SK-N-SH (cell line): ENCODE results near the gene UNKL. TPM values are rescaled to one million over a fixed set of nuclear protein-coding genes. Genes with fewer than 3 reads are reported as not detected.

Source experiments
- CTCF ChIA-PET: fragments of 300-600, 350-600 bp; formaldehyde crosslinking; extraction: SDS; loops from one replicate; lab custom pipeline; 2021; lab: Yijun Ruan, JAX
- POLR2A ChIA-PET: fragments of 350-600 bp; sonication (Branson Sonifier 250); formaldehyde crosslinking; extraction: SDS; loops from one replicate; lab custom pipeline; 2020; ENCODE audit warnings: antibody characterized with exemption, inconsistent platforms; lab: Yijun Ruan, JAX
- DNase-seq: peaks from one replicate; pipeline ENCODE4 v3.0.0; 2012
- H2AFZ ChIP-seq: fragments of 200-600 bp; sonication (generic); 2 replicates; pipeline ENCODE4 v1.8.1; 2016; ENCODE audit warnings: antibody characterized with exemption, mild to moderate bottlenecking, low read depth
- H3F3A ChIP-seq: fragments of 200-600 bp; sonication (generic); replicated peaks from 2 replicates; pipeline ENCODE3; 2016; ENCODE audit warnings: antibody characterized with exemption, mild to moderate bottlenecking; ENCODE audit not compliant: insufficient read depth
- H3K27ac ChIP-seq, 2 experiments: fragments of 200-500 bp in 1 of 2; fragments of 200-600 bp in 1 of 2; sonication (Bioruptor generic) in 1 of 2; sonication (generic), shearing (Covaris generic) in 1 of 2; 2 replicates each; pipeline versions ENCODE4 v1.5.1 to v1.6.1; 2014 to 2016; ENCODE audit warnings: low read depth in 2 of 2, inconsistent platforms in 1 of 2, low read length in 1 of 2, mild to moderate bottlenecking in 1 of 2, mixed read lengths in 1 of 2
- H3K27me3 ChIP-seq: fragments of 200-600 bp; sonication (generic), shearing (Covaris generic); 2 replicates; pipeline ENCODE4 v1.6.1; 2016; ENCODE audit warnings: mixed run types; ENCODE audit not compliant: insufficient read depth
- H3K36me3 ChIP-seq, 2 experiments: fragments of 200-500 bp in 1 of 2; fragments of 200-600 bp in 1 of 2; sonication (Bioruptor generic) in 1 of 2; sonication (generic) in 1 of 2; replicated peaks in 1 of 2; 2 replicates each; pipeline versions ENCODE3 to v1.5.1; 2014 to 2016; ENCODE audit warnings: low read length in 1 of 2, mild to moderate bottlenecking in 1 of 2; ENCODE audit not compliant: insufficient read depth in 2 of 2, control insufficient read depth in 1 of 2
- H3K4me1 ChIP-seq, 2 experiments: fragments of 200-500 bp in 1 of 2; fragments of 200-600 bp in 1 of 2; sonication (Bioruptor generic) in 1 of 2; sonication (generic), shearing (Covaris generic) in 1 of 2; 2 replicates each; pipeline versions ENCODE4 v1.5.1 to v1.6.1; 2014 to 2016; ENCODE audit warnings: low read depth in 1 of 2, low read length in 1 of 2, mixed run types in 1 of 2; ENCODE audit not compliant: insufficient read depth in 2 of 2, control insufficient read depth in 1 of 2
- H3K4me2 ChIP-seq: fragments of 200-600 bp; sonication (generic), shearing (Covaris generic); 2 replicates; pipeline ENCODE4 v1.6.1; 2017; ENCODE audit warnings: mixed run types
- H3K4me3 ChIP-seq, 2 experiments: fragments of 200-500 bp in 1 of 2; fragments of 200-600 bp in 1 of 2; sonication (Bioruptor generic) in 1 of 2; sonication (generic), shearing (Covaris generic) in 1 of 2; 2 replicates each; pipeline versions ENCODE4 v1.5.1 to v1.8.1; 2014 to 2016; ENCODE audit warnings: low read depth in 2 of 2, inconsistent platforms in 1 of 2, low read length in 1 of 2, mild to moderate bottlenecking in 1 of 2, mixed read lengths in 1 of 2, moderate library complexity in 1 of 2
- H3K79me2 ChIP-seq: fragments of 200-600 bp; sonication (generic); 2 replicates; pipeline ENCODE4 v1.8.1; 2017; ENCODE audit warnings: mild to moderate bottlenecking; ENCODE audit not compliant: insufficient read depth
- H3K9ac ChIP-seq: fragments of 200-600 bp; sonication (generic); 2 replicates; pipeline ENCODE4 v1.6.1; 2017; ENCODE audit warnings: mixed run types
- H3K9me2 ChIP-seq: fragments of 200-600 bp; sonication (generic); 2 replicates; pipeline ENCODE4 v1.6.1; 2017; ENCODE audit warnings: mixed run types
- H3K9me3 ChIP-seq: fragments of 200-600 bp; sonication (generic); 2 replicates; pipeline ENCODE4 v1.6.1; 2017; ENCODE audit warnings: mixed run types, mild to moderate bottlenecking, moderate library complexity
- H4K20me1 ChIP-seq: fragments of 200-600 bp; sonication (generic); 2 replicates; pipeline ENCODE4 v1.6.1; 2017; ENCODE audit warnings: mild to moderate bottlenecking, mixed run types; ENCODE audit not compliant: insufficient read depth
- ELF1 ChIP-seq: IDR thresholded peaks from 2 replicates; pipeline ENCODE4 v1.4.0; 2012
- FOXM1 ChIP-seq: IDR thresholded peaks from 2 replicates; pipeline ENCODE4 v1.4.0; 2012; ENCODE audit warnings: low read depth, mild to moderate bottlenecking
- GABPA ChIP-seq: IDR thresholded peaks from 2 replicates; pipeline ENCODE4 v1.4.0; 2012; ENCODE audit warnings: low read depth, mild to moderate bottlenecking
- JUND ChIP-seq: IDR thresholded peaks from 2 replicates; pipeline ENCODE4 v1.4.0; 2012
- MEF2A ChIP-seq: IDR thresholded peaks from 2 replicates; pipeline ENCODE4 v1.4.0; 2012; ENCODE audit warnings: low read depth, borderline replicate concordance
- NFIC ChIP-seq: IDR thresholded peaks from 2 replicates; pipeline ENCODE4 v1.4.0; 2012; ENCODE audit warnings: borderline replicate concordance
- NRF1 ChIP-seq: IDR thresholded peaks from 2 replicates; pipeline ENCODE4 v1.6.1; 2012; ENCODE audit warnings: low read depth, mild to moderate bottlenecking, low read length
- RAD21 ChIP-seq: IDR thresholded peaks from 2 replicates; pipeline ENCODE4 v1.6.1; 2012; ENCODE audit warnings: mild to moderate bottlenecking, low read length
- RXRA ChIP-seq: IDR thresholded peaks from 2 replicates; pipeline ENCODE4 v1.4.0; 2012; ENCODE audit warnings: low read depth, mild to moderate bottlenecking, borderline replicate concordance
- TCF12 ChIP-seq: IDR thresholded peaks from 2 replicates; pipeline ENCODE4 v1.4.0; 2012
- TEAD4 ChIP-seq: IDR thresholded peaks from 2 replicates; pipeline ENCODE4 v1.4.0; 2012; ENCODE audit warnings: mild to moderate bottlenecking, borderline replicate concordance; ENCODE audit not compliant: insufficient read depth
- YY1 ChIP-seq: IDR thresholded peaks from 2 replicates; pipeline ENCODE4 v1.4.0; 2012; ENCODE audit warnings: low read depth, mild to moderate bottlenecking
- WGBS: methylation state at CpG from one replicate; pipeline ENCODE4 v1.1.6; 2017; ENCODE audit warnings: low lambda C conversion rate; 5-methylcytosine and 5-hydroxymethylcytosine counted together
- polyA plus RNA-seq, 3 experiments: library from polyadenylated mRNA; depleted of rRNA; stranded (reverse); fragments of >200 nt; gene quantifications; 2 replicates each; pipeline ENCODE4 v1.2.3, GENCODE V29; 2012
- TF ChIP-seq, protein P1 (sequence below): IDR thresholded peaks from 2 replicates; pipeline ENCODE4 v1.4.0; 2012; ENCODE audit warnings: low read depth
- TF ChIP-seq, protein P2 (sequence below): fragments of 150-350 bp; IDR thresholded peaks from 2 replicates; pipeline ENCODE4 v1.6.1; 2016; ENCODE audit warnings: mild to moderate bottlenecking, low read depth, low read length
- TF ChIP-seq, protein P3 (sequence below): IDR thresholded peaks from 2 replicates; pipeline ENCODE4 v1.4.0; 2012; ENCODE audit warnings: low read depth, borderline replicate concordance
- TF ChIP-seq, protein P4 (sequence below): IDR thresholded peaks from 2 replicates; pipeline ENCODE4 v1.4.0; 2012; ENCODE audit warnings: low read depth, borderline replicate concordance
- TF ChIP-seq, protein P5 (sequence below): fragments of 200-600 bp; sonication (generic); IDR thresholded peaks from 2 replicates; pipeline ENCODE4 v1.6.1; 2017; ENCODE audit warnings: antibody characterized with exemption, mild to moderate bottlenecking, moderate library complexity
- TF ChIP-seq, protein P6 (sequence below): IDR thresholded peaks from 2 replicates; pipeline ENCODE4; 2012

Gene UNKL
- polyA plus RNA-seq, 1 of the 3 experiments (the other 2 are of a cell fraction) = 16.4 TPM

DNA sequence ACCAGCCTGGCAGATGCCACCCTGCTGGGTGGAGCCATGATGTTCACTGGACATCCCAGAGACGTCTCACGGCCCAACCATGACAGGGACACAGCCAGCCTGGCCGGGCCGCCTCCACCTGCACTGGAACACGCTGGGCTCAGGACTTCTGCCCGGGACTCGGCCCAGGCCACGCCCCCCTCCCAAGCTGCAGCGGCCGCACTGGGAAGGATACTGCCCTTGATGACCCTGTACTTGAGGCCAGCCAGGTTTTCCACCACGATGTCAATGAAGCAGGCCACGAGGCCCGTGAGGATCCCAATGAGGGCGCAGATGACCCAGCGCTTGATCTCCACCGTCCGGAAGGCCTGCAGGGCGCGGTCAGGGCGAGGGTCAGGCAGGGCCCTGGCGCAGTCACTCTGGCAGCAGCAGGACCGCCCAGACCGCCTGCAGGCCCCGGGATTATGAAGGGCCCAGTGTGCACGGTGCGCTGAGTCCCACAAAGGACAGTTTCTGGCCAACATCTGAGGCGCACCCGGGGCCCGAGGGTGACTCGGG lies 46.2 kb upstream of the UNKL start:
- Histone ChIP-seq H2AFZ (no peak overlapping the region), H3K27ac (no peak overlapping the region), H3K4me3 (no peak overlapping the region), H3K4me2 (no peak overlapping the region), H3K9me2 (no peaks in the 10 kb centered on the region), H3K27me3 (no peaks in the 10 kb centered on the region), H3F3A (no peaks in the 10 kb centered on the region), H3K4me1 (no peaks in the 10 kb centered on the region), H4K20me1 (no peaks in the 10 kb centered on the region; the same call in 1 of the 2 replicates), H3K9me3 (no peaks in the 10 kb centered on the region), H3K9ac (no peak overlapping the region), H3K79me2 (no peaks in the 10 kb centered on the region; the same call in 1 of the 2 replicates), H3K36me3 (peaks cover 0 to 24% of the 10 kb centered on the region in 2 experiments)
- POLR2A ChIA-PET = no interaction called here
- CTCF ChIA-PET = no interaction called here
- DNase-seq = no peak
- no peak for TF ChIP-seq TEAD4
- TF ChIP-seq TCF12 = no peak
- no peak for TF ChIP-seq NRF1
- TF ChIP-seq, protein P1, sequence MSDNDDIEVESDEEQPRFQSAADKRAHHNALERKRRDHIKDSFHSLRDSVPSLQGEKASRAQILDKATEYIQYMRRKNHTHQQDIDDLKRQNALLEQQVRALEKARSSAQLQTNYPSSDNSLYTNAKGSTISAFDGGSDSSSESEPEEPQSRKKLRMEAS = no peak
- TF ChIP-seq ELF1 = no peak
- TF ChIP-seq, protein P2, sequence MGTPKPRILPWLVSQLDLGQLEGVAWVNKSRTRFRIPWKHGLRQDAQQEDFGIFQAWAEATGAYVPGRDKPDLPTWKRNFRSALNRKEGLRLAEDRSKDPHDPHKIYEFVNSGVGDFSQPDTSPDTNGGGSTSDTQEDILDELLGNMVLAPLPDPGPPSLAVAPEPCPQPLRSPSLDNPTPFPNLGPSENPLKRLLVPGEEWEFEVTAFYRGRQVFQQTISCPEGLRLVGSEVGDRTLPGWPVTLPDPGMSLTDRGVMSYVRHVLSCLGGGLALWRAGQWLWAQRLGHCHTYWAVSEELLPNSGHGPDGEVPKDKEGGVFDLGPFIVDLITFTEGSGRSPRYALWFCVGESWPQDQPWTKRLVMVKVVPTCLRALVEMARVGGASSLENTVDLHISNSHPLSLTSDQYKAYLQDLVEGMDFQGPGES = no peak
- TF ChIP-seq GABPA = no peak
- TF ChIP-seq RXRA = no peak
- TF ChIP-seq MEF2A = no peak
- TF ChIP-seq YY1 = no peak
- TF ChIP-seq, protein P3, sequence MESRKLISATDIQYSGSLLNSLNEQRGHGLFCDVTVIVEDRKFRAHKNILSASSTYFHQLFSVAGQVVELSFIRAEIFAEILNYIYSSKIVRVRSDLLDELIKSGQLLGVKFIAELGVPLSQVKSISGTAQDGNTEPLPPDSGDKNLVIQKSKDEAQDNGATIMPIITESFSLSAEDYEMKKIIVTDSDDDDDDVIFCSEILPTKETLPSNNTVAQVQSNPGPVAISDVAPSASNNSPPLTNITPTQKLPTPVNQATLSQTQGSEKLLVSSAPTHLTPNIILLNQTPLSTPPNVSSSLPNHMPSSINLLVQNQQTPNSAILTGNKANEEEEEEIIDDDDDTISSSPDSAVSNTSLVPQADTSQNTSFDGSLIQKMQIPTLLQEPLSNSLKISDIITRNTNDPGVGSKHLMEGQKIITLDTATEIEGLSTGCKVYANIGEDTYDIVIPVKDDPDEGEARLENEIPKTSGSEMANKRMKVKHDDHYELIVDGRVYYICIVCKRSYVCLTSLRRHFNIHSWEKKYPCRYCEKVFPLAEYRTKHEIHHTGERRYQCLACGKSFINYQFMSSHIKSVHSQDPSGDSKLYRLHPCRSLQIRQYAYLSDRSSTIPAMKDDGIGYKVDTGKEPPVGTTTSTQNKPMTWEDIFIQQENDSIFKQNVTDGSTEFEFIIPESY = no peak
- TF ChIP-seq, protein P4, sequence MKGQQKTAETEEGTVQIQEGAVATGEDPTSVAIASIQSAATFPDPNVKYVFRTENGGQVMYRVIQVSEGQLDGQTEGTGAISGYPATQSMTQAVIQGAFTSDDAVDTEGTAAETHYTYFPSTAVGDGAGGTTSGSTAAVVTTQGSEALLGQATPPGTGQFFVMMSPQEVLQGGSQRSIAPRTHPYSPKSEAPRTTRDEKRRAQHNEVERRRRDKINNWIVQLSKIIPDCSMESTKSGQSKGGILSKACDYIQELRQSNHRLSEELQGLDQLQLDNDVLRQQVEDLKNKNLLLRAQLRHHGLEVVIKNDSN = no peak
- TF ChIP-seq FOXM1 = no peak
- no peak for TF ChIP-seq NFIC
- TF ChIP-seq JUND = no peak
- TF ChIP-seq, protein P5, sequence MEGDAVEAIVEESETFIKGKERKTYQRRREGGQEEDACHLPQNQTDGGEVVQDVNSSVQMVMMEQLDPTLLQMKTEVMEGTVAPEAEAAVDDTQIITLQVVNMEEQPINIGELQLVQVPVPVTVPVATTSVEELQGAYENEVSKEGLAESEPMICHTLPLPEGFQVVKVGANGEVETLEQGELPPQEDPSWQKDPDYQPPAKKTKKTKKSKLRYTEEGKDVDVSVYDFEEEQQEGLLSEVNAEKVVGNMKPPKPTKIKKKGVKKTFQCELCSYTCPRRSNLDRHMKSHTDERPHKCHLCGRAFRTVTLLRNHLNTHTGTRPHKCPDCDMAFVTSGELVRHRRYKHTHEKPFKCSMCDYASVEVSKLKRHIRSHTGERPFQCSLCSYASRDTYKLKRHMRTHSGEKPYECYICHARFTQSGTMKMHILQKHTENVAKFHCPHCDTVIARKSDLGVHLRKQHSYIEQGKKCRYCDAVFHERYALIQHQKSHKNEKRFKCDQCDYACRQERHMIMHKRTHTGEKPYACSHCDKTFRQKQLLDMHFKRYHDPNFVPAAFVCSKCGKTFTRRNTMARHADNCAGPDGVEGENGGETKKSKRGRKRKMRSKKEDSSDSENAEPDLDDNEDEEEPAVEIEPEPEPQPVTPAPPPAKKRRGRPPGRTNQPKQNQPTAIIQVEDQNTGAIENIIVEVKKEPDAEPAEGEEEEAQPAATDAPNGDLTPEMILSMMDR = no peak
- TF ChIP-seq, protein P6, sequence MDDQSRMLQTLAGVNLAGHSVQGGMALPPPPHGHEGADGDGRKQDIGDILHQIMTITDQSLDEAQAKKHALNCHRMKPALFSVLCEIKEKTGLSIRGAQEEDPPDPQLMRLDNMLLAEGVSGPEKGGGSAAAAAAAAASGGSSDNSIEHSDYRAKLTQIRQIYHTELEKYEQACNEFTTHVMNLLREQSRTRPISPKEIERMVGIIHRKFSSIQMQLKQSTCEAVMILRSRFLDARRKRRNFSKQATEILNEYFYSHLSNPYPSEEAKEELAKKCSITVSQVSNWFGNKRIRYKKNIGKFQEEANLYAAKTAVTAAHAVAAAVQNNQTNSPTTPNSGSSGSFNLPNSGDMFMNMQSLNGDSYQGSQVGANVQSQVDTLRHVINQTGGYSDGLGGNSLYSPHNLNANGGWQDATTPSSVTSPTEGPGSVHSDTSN = no peak
- TF ChIP-seq RAD21 = no peak
- whole genome bisulfite sequencing = 87% methylated on average over 7 of the region's 30 CpGs
